Measurements from ENCODE around the gene SPATA18. TPM values are rescaled to one million over a fixed set of nuclear protein-coding genes. Genes with fewer than 3 reads are reported as not detected.

The SPATA18 gene
- total and polyA plus RNA-seq, 2 of the 8 experiments (the other 6 are each of a cell fraction or from before 2014, with no cell fraction given), result 1.4 to 2.4 TPM

DNA sequence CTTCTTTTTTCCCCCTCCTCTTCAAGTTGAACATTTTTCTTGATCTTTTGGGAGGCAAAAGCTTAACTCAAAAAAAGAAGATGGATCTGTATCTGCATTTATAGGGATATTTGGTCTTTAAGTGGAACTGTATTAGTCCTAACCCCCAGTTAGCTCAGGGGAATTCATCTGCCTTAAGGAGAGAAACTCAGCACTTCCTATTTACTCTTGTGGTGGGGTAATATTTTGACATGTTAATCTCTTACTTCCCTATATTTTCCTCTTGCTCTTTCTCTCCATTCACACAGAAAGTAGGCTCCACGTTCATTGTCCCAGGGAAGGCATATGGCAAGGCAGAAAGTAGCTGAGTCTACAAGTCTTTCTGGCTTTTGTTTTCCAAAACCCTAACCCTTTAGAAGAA, 36.2 kb upstream of the SPATA18 start (continued):
- TF ChIP-seq, protein P1, sequence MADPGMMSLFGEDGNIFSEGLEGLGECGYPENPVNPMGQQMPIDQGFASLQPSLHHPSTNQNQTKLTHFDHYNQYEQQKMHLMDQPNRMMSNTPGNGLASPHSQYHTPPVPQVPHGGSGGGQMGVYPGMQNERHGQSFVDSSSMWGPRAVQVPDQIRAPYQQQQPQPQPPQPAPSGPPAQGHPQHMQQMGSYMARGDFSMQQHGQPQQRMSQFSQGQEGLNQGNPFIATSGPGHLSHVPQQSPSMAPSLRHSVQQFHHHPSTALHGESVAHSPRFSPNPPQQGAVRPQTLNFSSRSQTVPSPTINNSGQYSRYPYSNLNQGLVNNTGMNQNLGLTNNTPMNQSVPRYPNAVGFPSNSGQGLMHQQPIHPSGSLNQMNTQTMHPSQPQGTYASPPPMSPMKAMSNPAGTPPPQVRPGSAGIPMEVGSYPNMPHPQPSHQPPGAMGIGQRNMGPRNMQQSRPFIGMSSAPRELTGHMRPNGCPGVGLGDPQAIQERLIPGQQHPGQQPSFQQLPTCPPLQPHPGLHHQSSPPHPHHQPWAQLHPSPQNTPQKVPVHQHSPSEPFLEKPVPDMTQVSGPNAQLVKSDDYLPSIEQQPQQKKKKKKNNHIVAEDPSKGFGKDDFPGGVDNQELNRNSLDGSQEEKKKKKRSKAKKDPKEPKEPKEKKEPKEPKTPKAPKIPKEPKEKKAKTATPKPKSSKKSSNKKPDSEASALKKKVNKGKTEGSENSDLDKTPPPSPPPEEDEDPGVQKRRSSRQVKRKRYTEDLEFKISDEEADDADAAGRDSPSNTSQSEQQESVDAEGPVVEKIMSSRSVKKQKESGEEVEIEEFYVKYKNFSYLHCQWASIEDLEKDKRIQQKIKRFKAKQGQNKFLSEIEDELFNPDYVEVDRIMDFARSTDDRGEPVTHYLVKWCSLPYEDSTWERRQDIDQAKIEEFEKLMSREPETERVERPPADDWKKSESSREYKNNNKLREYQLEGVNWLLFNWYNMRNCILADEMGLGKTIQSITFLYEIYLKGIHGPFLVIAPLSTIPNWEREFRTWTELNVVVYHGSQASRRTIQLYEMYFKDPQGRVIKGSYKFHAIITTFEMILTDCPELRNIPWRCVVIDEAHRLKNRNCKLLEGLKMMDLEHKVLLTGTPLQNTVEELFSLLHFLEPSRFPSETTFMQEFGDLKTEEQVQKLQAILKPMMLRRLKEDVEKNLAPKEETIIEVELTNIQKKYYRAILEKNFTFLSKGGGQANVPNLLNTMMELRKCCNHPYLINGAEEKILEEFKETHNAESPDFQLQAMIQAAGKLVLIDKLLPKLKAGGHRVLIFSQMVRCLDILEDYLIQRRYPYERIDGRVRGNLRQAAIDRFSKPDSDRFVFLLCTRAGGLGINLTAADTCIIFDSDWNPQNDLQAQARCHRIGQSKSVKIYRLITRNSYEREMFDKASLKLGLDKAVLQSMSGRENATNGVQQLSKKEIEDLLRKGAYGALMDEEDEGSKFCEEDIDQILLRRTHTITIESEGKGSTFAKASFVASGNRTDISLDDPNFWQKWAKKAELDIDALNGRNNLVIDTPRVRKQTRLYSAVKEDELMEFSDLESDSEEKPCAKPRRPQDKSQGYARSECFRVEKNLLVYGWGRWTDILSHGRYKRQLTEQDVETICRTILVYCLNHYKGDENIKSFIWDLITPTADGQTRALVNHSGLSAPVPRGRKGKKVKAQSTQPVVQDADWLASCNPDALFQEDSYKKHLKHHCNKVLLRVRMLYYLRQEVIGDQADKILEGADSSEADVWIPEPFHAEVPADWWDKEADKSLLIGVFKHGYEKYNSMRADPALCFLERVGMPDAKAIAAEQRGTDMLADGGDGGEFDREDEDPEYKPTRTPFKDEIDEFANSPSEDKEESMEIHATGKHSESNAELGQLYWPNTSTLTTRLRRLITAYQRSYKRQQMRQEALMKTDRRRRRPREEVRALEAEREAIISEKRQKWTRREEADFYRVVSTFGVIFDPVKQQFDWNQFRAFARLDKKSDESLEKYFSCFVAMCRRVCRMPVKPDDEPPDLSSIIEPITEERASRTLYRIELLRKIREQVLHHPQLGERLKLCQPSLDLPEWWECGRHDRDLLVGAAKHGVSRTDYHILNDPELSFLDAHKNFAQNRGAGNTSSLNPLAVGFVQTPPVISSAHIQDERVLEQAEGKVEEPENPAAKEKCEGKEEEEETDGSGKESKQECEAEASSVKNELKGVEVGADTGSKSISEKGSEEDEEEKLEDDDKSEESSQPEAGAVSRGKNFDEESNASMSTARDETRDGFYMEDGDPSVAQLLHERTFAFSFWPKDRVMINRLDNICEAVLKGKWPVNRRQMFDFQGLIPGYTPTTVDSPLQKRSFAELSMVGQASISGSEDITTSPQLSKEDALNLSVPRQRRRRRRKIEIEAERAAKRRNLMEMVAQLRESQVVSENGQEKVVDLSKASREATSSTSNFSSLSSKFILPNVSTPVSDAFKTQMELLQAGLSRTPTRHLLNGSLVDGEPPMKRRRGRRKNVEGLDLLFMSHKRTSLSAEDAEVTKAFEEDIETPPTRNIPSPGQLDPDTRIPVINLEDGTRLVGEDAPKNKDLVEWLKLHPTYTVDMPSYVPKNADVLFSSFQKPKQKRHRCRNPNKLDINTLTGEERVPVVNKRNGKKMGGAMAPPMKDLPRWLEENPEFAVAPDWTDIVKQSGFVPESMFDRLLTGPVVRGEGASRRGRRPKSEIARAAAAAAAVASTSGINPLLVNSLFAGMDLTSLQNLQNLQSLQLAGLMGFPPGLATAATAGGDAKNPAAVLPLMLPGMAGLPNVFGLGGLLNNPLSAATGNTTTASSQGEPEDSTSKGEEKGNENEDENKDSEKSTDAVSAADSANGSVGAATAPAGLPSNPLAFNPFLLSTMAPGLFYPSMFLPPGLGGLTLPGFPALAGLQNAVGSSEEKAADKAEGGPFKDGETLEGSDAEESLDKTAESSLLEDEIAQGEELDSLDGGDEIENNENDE (IDR thresholded peaks at IDR 0.05; ENCODE audit: insufficient replicate concordance, low read length), result no peak
- TF ChIP-seq EGR1 (IDR thresholded peaks at IDR 0.05; ENCODE audit: borderline replicate concordance, low read depth, low read length), result no peak

Data from H1 (cell line).